HG02943 (cell line): ENCODE data around the gene LSM8.
"Not testable (repeated sequence)": the region's sequence is repeated elsewhere in the genome, so short reads cannot be mapped to it uniquely, and the experiment has no call there.

ENCODE experiments used
- ATAC-seq: cut with Tn5 transposase; IDR thresholded peaks from one replicate; pipeline ENCODE4 v1.9.1; 2021; ENCODE audit warnings: mild to moderate bottlenecking, low read depth, moderate library complexity; ENCODE audit not compliant: unreplicated experiment

LSM8 gene

GRCh38 chr7:118195837-118196474 lies 12.0 kb downstream of the LSM8 start:
- no peak for ATAC-seq

GRCh38 chr7:118202061-118202460 lies 18.1 kb downstream of the LSM8 start:
- no peak for ATAC-seq

GRCh38 chr7:118214051-118214832 lies 30.3 kb downstream of the LSM8 start:
- ATAC-seq = peak; percentile 95

GRCh38 chr7:118214833-118215182 lies 30.8 kb downstream of the LSM8 start:
- peak; percentile 20 for ATAC-seq

GRCh38 chr7:118217210-118217619 lies 33.3 kb downstream of the LSM8 start:
- ATAC-seq = no peak

GRCh38 chr7:118218413-118219156 lies 34.6 kb downstream of the LSM8 start:
- ATAC-seq = no peak

- no peak for ATAC-seq
Measured at GRCh38 chr7:118219157-118219512, 35.2 kb downstream of the LSM8 start.

GRCh38 chr7:118220583-118220982 lies 36.6 kb downstream of the LSM8 start:
- no peak for ATAC-seq

- no peak for ATAC-seq
Measured at GRCh38 chr7:118222591-118222990, 38.6 kb downstream of the LSM8 start.

- ATAC-seq = no peak
Measured at GRCh38 chr7:118224521-118224920, 40.6 kb downstream of the LSM8 start, which contains the start of gene ANKRD7. Gene ANKRD7, plus strand, starts transcription at chr7:118224704. Its CDS starts 127 bp downstream, at chr7:118224831.

- no peak for ATAC-seq
Measured at GRCh38 chr7:118232837-118233236, 48.9 kb downstream of the LSM8 start.

GRCh38 chr7:118233799-118234198 lies 49.8 kb downstream of the LSM8 start:
- ATAC-seq = no peak

- no peak for ATAC-seq
Measured at GRCh38 chr7:118239014-118239413, 55.0 kb downstream of the LSM8 start.

GRCh38 chr7:118240320-118240719 lies 56.4 kb downstream of the LSM8 start:
- not testable (repeated sequence) for ATAC-seq
